Activated naive CD8-positive, alpha-beta T cell treated with anti-CD3 and anti-CD28 coated beads, Interleukin-2, amount 10 ng/mL, durations not matched to agents 7 days and 5 days (primary cell): ENCODE data around the gene SF3B1. TPM values are rescaled to one million over a fixed set of nuclear protein-coding genes. Genes with fewer than 3 reads are reported as not detected.
"Not testable (repeated sequence)": the region's sequence is repeated elsewhere in the genome, so short reads cannot be mapped to it uniquely, and the experiment has no call there.

Source experiments
- ATAC-seq: fragments of 150-1000 bp; cut with Tn5 transposase; one replicate; pipeline ENCODE4 v1.10.0; 2021; ENCODE audit warnings: low read depth, moderate library complexity
- POLR2A ChIA-PET: fragments of 350-600 bp; sonication (Branson Sonifier 250); formaldehyde crosslinking; loops from one replicate; lab custom pipeline; 2021; ENCODE audit warnings: antibody characterized with exemption; lab: Charles Lee
- DNase-seq: peaks from one replicate; pipeline ENCODE4 v3.0.0; 2021
- H3K27ac Mint-ChIP-seq: one replicate; pipeline ENCODE4 v1.8.0; 2022; ENCODE audit warnings: mild to moderate bottlenecking, mixed read lengths
- H3K27me3 Mint-ChIP-seq: one replicate; pipeline ENCODE4 v1.8.0; 2022; ENCODE audit warnings: mild to moderate bottlenecking, moderate library complexity, mixed read lengths
- H3K36me3 Mint-ChIP-seq: one replicate; pipeline ENCODE4 v1.8.0; 2021; ENCODE audit warnings: mild to moderate bottlenecking, mixed read lengths
- H3K4me1 Mint-ChIP-seq: one replicate; pipeline ENCODE4 v1.8.0; 2021; ENCODE audit warnings: mixed read lengths
- H3K4me3 Mint-ChIP-seq: one replicate; pipeline ENCODE4 v1.8.0; 2022; ENCODE audit warnings: mild to moderate bottlenecking, moderate library complexity, mixed read lengths
- H3K9me3 Mint-ChIP-seq: one replicate; pipeline ENCODE4 v1.8.0; 2021; ENCODE audit warnings: mixed read lengths
- total RNA-seq, 2 experiments: library from RNA; stranded (reverse); gene quantifications; one replicate each; pipeline ENCODE4 v1.2.3, GENCODE V29; 2021

Gene SF3B1
- total RNA-seq, result 100 to 1,000 TPM; 388 to 392 TPM

DNA sequence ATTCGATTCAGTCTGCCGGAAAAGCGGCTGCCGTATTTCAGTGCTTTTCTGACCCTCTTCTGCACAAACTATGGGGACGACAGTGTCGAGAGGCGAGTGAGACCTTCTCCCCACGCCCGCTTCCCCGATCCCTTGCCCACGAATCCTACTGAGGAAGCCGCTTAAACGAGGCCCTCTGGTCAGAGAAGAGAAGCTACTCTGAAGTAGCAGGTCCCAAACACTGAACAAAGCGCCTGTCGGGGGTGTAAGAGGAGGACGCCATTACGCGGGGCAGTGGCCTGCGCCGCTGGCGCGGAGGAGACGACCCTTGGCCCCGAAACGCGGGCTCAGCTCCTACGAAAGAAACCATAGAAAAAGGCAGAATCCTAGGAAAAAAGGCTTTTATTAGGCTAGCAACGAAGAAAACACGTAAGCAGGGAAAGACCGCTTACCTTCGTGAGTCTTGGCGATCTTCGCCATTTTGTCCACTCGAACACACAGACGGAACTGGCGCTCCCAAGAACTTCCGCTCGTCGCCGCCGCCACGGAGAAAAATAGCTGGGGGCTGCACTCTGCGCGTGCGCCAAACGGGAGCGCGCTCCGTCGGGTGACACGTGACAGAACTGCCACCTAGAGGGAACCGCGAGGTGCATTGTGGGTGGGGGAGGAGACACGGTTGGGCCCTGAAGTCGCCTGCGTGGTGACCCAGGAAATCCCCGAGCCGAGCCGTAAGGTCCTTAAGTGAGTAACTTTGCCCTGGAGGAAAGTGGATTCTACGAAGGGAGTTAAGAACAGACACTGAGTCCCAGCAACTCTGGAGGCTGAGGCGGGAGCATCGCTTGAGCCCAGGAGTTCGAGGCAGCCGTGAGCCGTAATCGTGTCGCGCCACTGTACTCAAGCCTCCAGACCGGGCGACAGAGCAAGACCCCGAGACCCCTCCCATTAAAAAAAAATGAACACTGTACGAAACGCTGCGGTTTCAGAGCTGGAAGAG is at the start of gene SF3B1:
SF3B1 (minus strand) TSS at position 488 of the 973 bp plus-strand sequence; CDS start at position 459, 29 bp downstream.
- DNase-seq, result peak; percentile 99
- ATAC-seq, result peak; percentile 95
- peak within 1 kb of the TSS; percentile 85 for H3K4me3 Mint-ChIP-seq
- peak within 1 kb of the TSS; percentile 100 for H3K27ac Mint-ChIP-seq
- POLR2A ChIA-PET, result interaction anchor here (0.6 to 6.1 kb wide), 18 partner anchors 9 to 635 kb away, joined by 3 to 75 read pairs (median 4); partner anchors contain the start of genes COQ10B, GTF3C3, HSPD1 and HSPE1
- H3K4me1 Mint-ChIP-seq, result peaks cover 38% of the 10 kb centered on the region
- H3K27me3 Mint-ChIP-seq, result no peaks in the 10 kb centered on the region
- peaks cover 4% of the 10 kb centered on the region for H3K36me3 Mint-ChIP-seq
- H3K9me3 Mint-ChIP-seq, result no peaks in the 10 kb centered on the region

- POLR2A ChIA-PET, result interaction anchor here (0.7 to 1.5 kb wide), 3 partner anchors 13 to 32 kb away, joined by 3 to 7 read pairs (median 4); partner anchors contain the start of gene MOB4
- H3K4me1 Mint-ChIP-seq, H3K27me3 Mint-ChIP-seq, H3K9me3 Mint-ChIP-seq, H3K27ac Mint-ChIP-seq, ATAC-seq, DNase-seq, H3K4me3 Mint-ChIP-seq: not testable (repeated sequence)
- peaks cover 62% of the 10 kb centered on the region for H3K36me3 Mint-ChIP-seq
Measured at GRCh38 chr2:197484248-197484647, 49.4 kb upstream of the SF3B1 start.

- no peak for ATAC-seq
- Mint-ChIP-seq H3K4me3 (no peak overlapping the region), H3K27ac (no peak overlapping the region), H3K4me1 (peaks cover 9% of the 10 kb centered on the region), H3K36me3 (peaks cover 52% of the 10 kb centered on the region), H3K9me3 (peaks cover 3% of the 10 kb centered on the region), H3K27me3 (no peaks in the 10 kb centered on the region)
- DNase-seq, result no peak
- POLR2A ChIA-PET, result interaction anchor here (1.0 to 1.3 kb wide), 2 partner anchors 9 to 19 kb away, joined by 3 read pairs; partner anchors contain the start of genes HSPD1 and HSPE1
Measured at GRCh38 chr2:197480165-197481036, 45.6 kb upstream of the SF3B1 start.

GRCh38 chr2:197477797-197478196 is 43.0 kb upstream of the SF3B1 start:
- H3K36me3 Mint-ChIP-seq, result peaks cover 41% of the 10 kb centered on the region
- H3K27me3 Mint-ChIP-seq, result no peaks in the 10 kb centered on the region

DNA sequence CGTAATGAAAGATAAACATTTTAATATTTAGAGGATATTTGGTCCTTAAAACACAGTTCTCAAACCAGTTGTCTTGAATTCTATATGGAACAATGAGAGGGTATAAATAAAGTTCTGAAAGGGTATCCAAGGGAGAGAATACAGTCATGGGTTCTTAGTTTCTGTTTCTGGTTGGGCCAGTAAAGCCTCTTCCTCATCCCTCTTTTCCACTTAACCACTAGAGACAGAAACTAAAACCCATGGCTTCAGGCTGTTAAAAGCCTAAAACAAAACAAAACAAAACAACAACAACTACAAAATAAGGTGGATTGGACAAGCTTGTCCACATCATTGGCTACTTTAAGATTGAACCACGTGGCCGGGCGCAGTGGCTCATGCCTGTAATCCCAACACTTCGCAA is 37.3 kb upstream of the SF3B1 start:
- H3K4me1 Mint-ChIP-seq, result peaks cover 5% of the 10 kb centered on the region
- ATAC-seq (no peak), DNase-seq (no peak)
- H3K9me3 Mint-ChIP-seq, result no peaks in the 10 kb centered on the region
- H3K4me3 Mint-ChIP-seq, result no peak overlapping the region
- H3K27ac Mint-ChIP-seq, result no peak overlapping the region
- POLR2A ChIA-PET, result interaction anchor here (0.7 kb wide), 1 partner anchor 602 kb away, joined by 3 read pairs; no protein-coding TSS in a partner anchor
- no peaks in the 10 kb centered on the region for H3K27me3 Mint-ChIP-seq
- peaks cover 22% of the 10 kb centered on the region for H3K36me3 Mint-ChIP-seq

More at GRCh38 chr2:197477797-197478196, 43.0 kb upstream of the SF3B1 start:
- H3K4me1 Mint-ChIP-seq, result peaks cover 9% of the 10 kb centered on the region
- no peak overlapping the region for H3K4me3 Mint-ChIP-seq
- no peaks in the 10 kb centered on the region for H3K9me3 Mint-ChIP-seq
- no peak for DNase-seq
- no peak for ATAC-seq
- POLR2A ChIA-PET, result no interaction called here
- no peak overlapping the region for H3K27ac Mint-ChIP-seq

DNA sequence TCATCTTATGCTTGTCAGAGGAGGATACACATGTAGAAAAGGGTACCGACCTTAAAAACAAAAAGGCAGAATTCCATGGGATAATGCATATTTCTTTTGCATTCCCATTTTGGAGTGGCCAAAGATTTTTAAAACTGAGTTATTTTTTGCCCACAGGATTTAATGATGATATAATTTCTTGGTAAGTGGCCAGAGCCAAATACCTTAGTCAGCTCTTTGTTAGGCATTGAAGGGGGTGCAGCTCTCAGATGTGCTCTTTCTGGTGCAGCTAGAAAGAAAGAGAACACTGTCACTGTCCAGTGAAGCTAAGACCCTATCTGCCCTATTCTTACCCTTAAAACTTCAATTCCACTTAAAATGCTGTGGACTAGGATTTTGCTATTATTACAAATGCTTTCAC is 29.3 kb upstream of the SF3B1 start:
- peaks cover 21% of the 10 kb centered on the region for H3K36me3 Mint-ChIP-seq
- ATAC-seq, result no peak
- H3K27me3 Mint-ChIP-seq, result no peaks in the 10 kb centered on the region
- no peaks in the 10 kb centered on the region for H3K9me3 Mint-ChIP-seq
- no peak overlapping the region for H3K27ac Mint-ChIP-seq
- H3K4me3 Mint-ChIP-seq, result no peak overlapping the region
- H3K4me1 Mint-ChIP-seq, result peaks cover 11% of the 10 kb centered on the region
- no peak for DNase-seq
- POLR2A ChIA-PET, result interaction anchor here (0.7 kb wide), 2 partner anchors 10 to 20 kb away, joined by 3 read pairs; no protein-coding TSS in a partner anchor

- Mint-ChIP-seq H3K9me3 (no peaks in the 10 kb centered on the region), H3K4me1 (peaks cover 11% of the 10 kb centered on the region), H3K36me3 (peaks cover 15% of the 10 kb centered on the region), H3K4me3 (no peak overlapping the region), H3K27ac (no peak overlapping the region), H3K27me3 (no peaks in the 10 kb centered on the region)
- POLR2A ChIA-PET, result no interaction called here
- DNase-seq (no peak), ATAC-seq (no peak)
Measured at GRCh38 chr2:197461057-197461456, 26.2 kb upstream of the SF3B1 start.

DNA sequence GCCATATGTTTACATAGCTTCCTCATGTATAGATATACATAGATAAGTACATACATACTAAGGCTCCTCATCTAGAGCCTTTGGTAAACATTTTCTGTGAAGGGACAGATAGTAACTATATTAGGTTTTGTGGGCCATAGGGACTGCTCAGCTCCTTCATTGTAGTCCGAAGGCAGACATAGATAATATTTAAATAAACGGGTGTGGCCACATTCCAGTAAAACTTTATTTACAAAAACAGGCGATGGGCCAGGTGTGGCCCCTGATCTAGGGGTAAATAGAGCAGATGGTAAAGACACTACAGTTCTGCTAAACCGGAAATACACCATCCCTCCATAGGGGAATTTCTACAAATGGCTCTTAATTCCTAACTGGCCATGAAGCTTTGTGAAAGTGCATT is 25.8 kb upstream of the SF3B1 start:
- Mint-ChIP-seq H3K4me1 (peaks cover 11% of the 10 kb centered on the region), H3K9me3 (no peaks in the 10 kb centered on the region), H3K4me3 (no peak overlapping the region), H3K36me3 (peaks cover 17% of the 10 kb centered on the region), H3K27ac (no peak overlapping the region), H3K27me3 (no peaks in the 10 kb centered on the region)
- DNase-seq (no peak), ATAC-seq (no peak)
- POLR2A ChIA-PET, result no interaction called here

- H3K4me1 Mint-ChIP-seq, result peaks cover 29% of the 10 kb centered on the region
- no peak for DNase-seq
- no peak overlapping the region for H3K4me3 Mint-ChIP-seq
- no peaks in the 10 kb centered on the region for H3K9me3 Mint-ChIP-seq
- peak overlapping the region; percentile 11 for H3K27ac Mint-ChIP-seq
- POLR2A ChIA-PET, result interaction anchor here (3.9 kb wide), 1 partner anchor 20 kb away, joined by 75 read pairs; the partner anchor contains the start of gene SF3B1
- H3K27me3 Mint-ChIP-seq, result no peaks in the 10 kb centered on the region
- ATAC-seq, result no peak
- H3K36me3 Mint-ChIP-seq, result peaks cover 6% of the 10 kb centered on the region
Measured at GRCh38 chr2:197455428-197455827, 20.6 kb upstream of the SF3B1 start.

GRCh38 chr2:197454923-197455322 is 20.1 kb upstream of the SF3B1 start:
- DNase-seq (no peak), ATAC-seq (no peak)
- H3K4me3 Mint-ChIP-seq, result peak overlapping the region; percentile 88
- POLR2A ChIA-PET, result interaction anchor here (1.0 to 3.9 kb wide), 2 partner anchors 20 to 45 kb away, joined by 5 to 75 read pairs; partner anchors contain the start of genes HSPD1, HSPE1 and SF3B1
- H3K4me1 Mint-ChIP-seq, result peaks cover 29% of the 10 kb centered on the region
- H3K9me3 Mint-ChIP-seq, result no peaks in the 10 kb centered on the region
- peak overlapping the region; percentile 96 for H3K27ac Mint-ChIP-seq
- H3K27me3 Mint-ChIP-seq, result no peaks in the 10 kb centered on the region
- H3K36me3 Mint-ChIP-seq, result peaks cover 6% of the 10 kb centered on the region

GRCh38 chr2:197453914-197454398 is 19.1 kb upstream of the SF3B1 start:
- H3K27ac Mint-ChIP-seq, result peak overlapping the region; percentile 96
- H3K4me3 Mint-ChIP-seq, result peak overlapping the region; percentile 88
- ATAC-seq (no peak), DNase-seq (no peak)
- H3K36me3 Mint-ChIP-seq, result peaks cover 6% of the 10 kb centered on the region
- no peaks in the 10 kb centered on the region for H3K9me3 Mint-ChIP-seq
- no peaks in the 10 kb centered on the region for H3K27me3 Mint-ChIP-seq
- POLR2A ChIA-PET, result interaction anchor here (0.6 to 3.9 kb wide), 11 partner anchors 11 to 506 kb away, joined by 3 to 75 read pairs (median 4); partner anchors contain the start of genes HSPD1, HSPE1 and SF3B1
- peaks cover 24% of the 10 kb centered on the region for H3K4me1 Mint-ChIP-seq

- Mint-ChIP-seq H3K36me3 (peaks cover 6% of the 10 kb centered on the region), H3K4me1 (peaks cover 24% of the 10 kb centered on the region), H3K27me3 (no peaks in the 10 kb centered on the region), H3K9me3 (no peaks in the 10 kb centered on the region), H3K4me3 (peak within 1 kb of the TSS; percentile 88), H3K27ac (peak within 1 kb of the TSS; percentile 96)
- ATAC-seq (peak; percentile 93), DNase-seq (peak; percentile 94)
- POLR2A ChIA-PET, result interaction anchor here (0.5 to 3.9 kb wide), 19 partner anchors 9 to 529 kb away, joined by 3 to 75 read pairs (median 4); partner anchors contain the start of genes HSPD1, HSPE1, MOB4 and PGAP1
Measured at GRCh38 chr2:197453123-197453913, 18.5 kb upstream of the SF3B1 start, which contains the start of gene COQ10B. COQ10B (plus strand) TSS chr2:197453552; CDS start chr2:197453561, 9 bp downstream.
